ENCODE data around the gene OR5H14.
A peak's percentile ranks its signal among the peaks of the same experiment; 100 is the strongest.
"Not testable (repeated sequence)": the region's sequence is repeated elsewhere in the genome, so short reads cannot be mapped to it uniquely, and the experiment has no call there.

Gene OR5H14

GRCh38 chr3:98196293-98196692 lies 49.0 kb downstream of the OR5H14 start:
- not testable (repeated sequence) for H3K36me3 ChIP-seq (ENCODE audit: control insufficient read depth, insufficient read depth, low read length); H3K27ac ChIP-seq (ENCODE audit: low read depth, low read length, severe bottlenecking); H3K4me3 ChIP-seq (ENCODE audit: extremely low read depth, insufficient read depth, low read length, poor library complexity, severe bottlenecking); H3K9me3 ChIP-seq (ENCODE audit: control insufficient read depth, low read length)
- peaks cover 14% of the 10 kb centered on the region for H3K4me1 ChIP-seq (ENCODE audit: control insufficient read depth, insufficient read depth, low read length, poor library complexity, severe bottlenecking)
- 60% methylated on average over 1 of the region's 2 CpGs; no CpG with 5 or more reads in 1 of the 2 experiments for WGBS, 2 experiments (ENCODE audit: insufficient coverage in 2 of 2)

- H3K36me3 ChIP-seq (ENCODE audit: control insufficient read depth, insufficient read depth, low read length), result no peaks in the 10 kb centered on the region
- WGBS, 2 experiments (ENCODE audit: insufficient coverage in 2 of 2), result 63 to 100% methylated on average over 1 of the region's 1 CpG
- no peaks in the 10 kb centered on the region for H3K9me3 ChIP-seq (ENCODE audit: control insufficient read depth, low read length)
- H3K27ac ChIP-seq (ENCODE audit: low read depth, low read length, severe bottlenecking), result peak overlapping the region; percentile 54
- peaks cover 14% of the 10 kb centered on the region for H3K4me1 ChIP-seq (ENCODE audit: control insufficient read depth, insufficient read depth, low read length, poor library complexity, severe bottlenecking)
- H3K4me3 ChIP-seq (ENCODE audit: extremely low read depth, insufficient read depth, low read length, poor library complexity, severe bottlenecking), result no peak overlapping the region
These were observed 51.7 kb downstream of the OR5H14 start for GRCh38 chr3:98199020-98199419.

Measured in mesodermal cell (in vitro differentiated cells).